Gastrocnemius medialis (tissue), 4 donors: ENCODE results near the gene GPHN. TPM values are rescaled to one million over a fixed set of nuclear protein-coding genes. Genes with fewer than 3 reads are reported as not detected.

Experiments
- ATAC-seq, 2 donors: fragments of 150-250 bp; one replicate each; pipeline ENCODE4 v1.9.1; 2016
- DNase-seq, 2 donors: peaks; one replicate each; pipeline ENCODE4 v3.0.0-alpha.2; 2019
- H3K27ac ChIP-seq, 4 donors: fragments of 200-600 bp; sonication (generic); 1 replicate in 1 of 4; 2 replicates in 3 of 4; pipeline ENCODE4 v1.5.1; 2016 to 2018; ENCODE audit warnings: mild to moderate bottlenecking in 2 of 4, moderate library complexity in 1 of 4
- H3K27me3 ChIP-seq, 3 donors: fragments of 200-600 bp; sonication (generic) in 2 of 3; 1 replicate in 1 of 3; 2 replicates in 2 of 3; pipeline versions ENCODE4 v1.5.1 to v1.6.0; 2016 to 2019; ENCODE audit warnings: mild to moderate bottlenecking in 1 of 3, moderate library complexity in 1 of 3
- H3K36me3 ChIP-seq, 2 donors: fragments of 200-600 bp; sonication (generic) in 1 of 2; one replicate each; pipeline ENCODE4 v1.5.1; 2017 to 2018
- H3K4me1 ChIP-seq, 2 donors: fragments of 200-600 bp; sonication (generic) in 1 of 2; one replicate each; pipeline ENCODE4 v1.5.1; 2016 to 2017; ENCODE audit warnings: mild to moderate bottlenecking in 2 of 2
- H3K4me3 ChIP-seq, 4 donors: fragments of 200-600 bp; sonication (generic) in 3 of 4; 1 replicate in 1 of 4; 2 replicates in 3 of 4; pipeline ENCODE4 v1.5.1; 2016 to 2019; ENCODE audit warnings: mild to moderate bottlenecking in 2 of 4
- H3K9me3 ChIP-seq, 3 donors: fragments of 200-600 bp; sonication (generic) in 2 of 3; 1 replicate in 1 of 3; 2 replicates in 2 of 3; pipeline ENCODE4 v1.5.1; 2016 to 2019
- POLR2A ChIP-seq, 2 donors: fragments of 450-650 bp; IDR thresholded peaks; one replicate each; pipeline ENCODE4 v1.6.1; 2017; ENCODE audit warnings: antibody characterized with exemption in 2 of 2, mild to moderate bottlenecking in 2 of 2, moderate library complexity in 2 of 2
- in situ Hi-C, 4 donors: fragments of 200-750 bp; cut with MboI; loops; one replicate each; pipeline versions ENCODE4 v1.15.0 to v1.8.0; 2017; ENCODE audit warnings: low sequenced_read_pairs in 4 of 4
- intact Hi-C: fragments of 100-400 bp; cut with DNase I; formaldehyde crosslinking; loops from one replicate; pipeline ENCODE4 v1.15.1; 2023; ENCODE audit warnings: low total_unique reads
- total RNA-seq, 4 donors: library from RNA; depleted of rRNA; stranded (reverse); fragments of >200 nt; gene quantifications; one replicate each; pipeline versions ENCODE4 v1.1.0 to v1.2.3, GENCODE V29; 2016
- TF ChIP-seq, protein P1 (sequence below), 5 experiments: fragments of 450-650 bp in 3 of 5; fragments of 200-600 bp in 2 of 5; sonication (generic) in 2 of 5; IDR thresholded peaks in 4 of 5; conservative IDR thresholded peaks in 1 of 5; 1 replicate in 4 of 5; 2 replicates in 1 of 5; pipeline ENCODE4 v1.5.1; 2016 to 2019; ENCODE audit warnings: antibody characterized with exemption in 5 of 5, mild to moderate bottlenecking in 3 of 5, moderate library complexity in 3 of 5

Gene GPHN
- total RNA-seq, 4 donors from 2014 or later: 10.3 to 33.3 (median 23.5) TPM

- no peak overlapping the region for H3K4me3 ChIP-seq
- H3K27ac ChIP-seq: no peak overlapping the region
- in situ Hi-C loops: loop anchor here in 3 of 4 donors (10.0 kb wide), 1 partner anchor 117 kb away; no protein-coding TSS in a partner anchor
- peaks cover 0 to 16% of the 10 kb centered on the region in 2 donors for H3K36me3 ChIP-seq
- intact Hi-C loops: no loop called here
- TF ChIP-seq, protein P1, sequence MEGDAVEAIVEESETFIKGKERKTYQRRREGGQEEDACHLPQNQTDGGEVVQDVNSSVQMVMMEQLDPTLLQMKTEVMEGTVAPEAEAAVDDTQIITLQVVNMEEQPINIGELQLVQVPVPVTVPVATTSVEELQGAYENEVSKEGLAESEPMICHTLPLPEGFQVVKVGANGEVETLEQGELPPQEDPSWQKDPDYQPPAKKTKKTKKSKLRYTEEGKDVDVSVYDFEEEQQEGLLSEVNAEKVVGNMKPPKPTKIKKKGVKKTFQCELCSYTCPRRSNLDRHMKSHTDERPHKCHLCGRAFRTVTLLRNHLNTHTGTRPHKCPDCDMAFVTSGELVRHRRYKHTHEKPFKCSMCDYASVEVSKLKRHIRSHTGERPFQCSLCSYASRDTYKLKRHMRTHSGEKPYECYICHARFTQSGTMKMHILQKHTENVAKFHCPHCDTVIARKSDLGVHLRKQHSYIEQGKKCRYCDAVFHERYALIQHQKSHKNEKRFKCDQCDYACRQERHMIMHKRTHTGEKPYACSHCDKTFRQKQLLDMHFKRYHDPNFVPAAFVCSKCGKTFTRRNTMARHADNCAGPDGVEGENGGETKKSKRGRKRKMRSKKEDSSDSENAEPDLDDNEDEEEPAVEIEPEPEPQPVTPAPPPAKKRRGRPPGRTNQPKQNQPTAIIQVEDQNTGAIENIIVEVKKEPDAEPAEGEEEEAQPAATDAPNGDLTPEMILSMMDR (IDR thresholded peaks at IDR 0.05 in 4 of 5, conservative IDR thresholded peaks at IDR 0.05 in 1 of 5): no peak
- TF ChIP-seq POLR2A (IDR thresholded peaks at IDR 0.05): no peak
- H3K9me3 ChIP-seq: no peaks in the 10 kb centered on the region
- no peak for DNase-seq
- no peaks in the 10 kb centered on the region for H3K4me1 ChIP-seq
- no peak for ATAC-seq
- no peaks in the 10 kb centered on the region for H3K27me3 ChIP-seq
These were observed 659.6 kb downstream of the GPHN start for GRCh38 chr14:67167420-67168109.

DNA sequence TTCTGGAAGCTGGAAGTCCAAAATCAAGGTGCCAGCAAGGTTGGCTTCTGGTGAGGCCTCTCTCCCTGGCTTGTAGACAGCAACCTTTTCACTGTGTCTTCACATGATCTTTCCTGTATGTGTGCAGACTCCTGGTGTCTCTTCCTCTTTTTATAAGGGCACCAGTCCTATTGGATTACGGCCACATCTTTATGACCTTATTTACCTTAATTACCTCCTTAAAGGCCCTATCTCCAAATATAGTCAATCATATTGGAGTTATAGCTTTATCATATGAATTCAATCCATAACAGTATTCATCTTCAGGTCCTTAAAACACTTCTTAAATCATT is 660.1 kb downstream of the GPHN start:
- no peaks in the 10 kb centered on the region for H3K27me3 ChIP-seq
- in situ Hi-C loops (loop anchor here in 3 of 4 donors (10.0 kb wide), 1 partner anchor 117 kb away; no protein-coding TSS in a partner anchor), intact Hi-C loops (no loop called here)
- H3K27ac ChIP-seq: no peak overlapping the region
- no peaks in the 10 kb centered on the region for H3K4me1 ChIP-seq
- DNase-seq (no peak), ATAC-seq (no peak)
- no peak for TF ChIP-seq POLR2A (IDR thresholded peaks at IDR 0.05)
- TF ChIP-seq, protein P1 (IDR thresholded peaks at IDR 0.05 in 4 of 5, conservative IDR thresholded peaks at IDR 0.05 in 1 of 5): no peak
- H3K4me3 ChIP-seq: no peak overlapping the region
- H3K9me3 ChIP-seq: peaks cover 0 to 2% (median 0%) of the 10 kb centered on the region in 3 donors
- peaks cover 0 to 21% of the 10 kb centered on the region in 2 donors for H3K36me3 ChIP-seq

DNA sequence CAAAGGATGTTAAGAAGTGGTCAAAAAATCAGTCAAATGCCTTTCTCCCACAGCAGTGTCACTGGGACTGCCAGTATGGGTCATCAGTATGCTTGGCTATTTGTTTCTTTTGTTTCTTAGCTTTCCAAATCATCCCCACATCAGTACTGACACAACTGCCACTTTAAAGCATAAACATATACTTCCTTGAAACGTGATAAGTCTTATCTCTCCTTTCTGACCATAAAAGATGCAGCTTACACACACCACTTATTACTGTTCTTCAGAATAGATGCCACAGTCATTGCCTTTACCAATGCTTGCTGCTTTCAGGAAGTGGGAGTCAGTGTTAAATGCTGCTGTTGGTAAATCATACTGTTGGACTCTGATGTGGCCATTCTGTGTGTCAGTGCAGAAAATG is 662.7 kb downstream of the GPHN start:
- H3K27me3 ChIP-seq: no peaks in the 10 kb centered on the region
- H3K4me3 ChIP-seq: no peak overlapping the region
- ATAC-seq: no peak
- DNase-seq: no peak
- TF ChIP-seq, protein P1 (IDR thresholded peaks at IDR 0.05 in 4 of 5, conservative IDR thresholded peaks at IDR 0.05 in 1 of 5): no peak
- no peak for TF ChIP-seq POLR2A (IDR thresholded peaks at IDR 0.05)
- H3K9me3 ChIP-seq: peaks cover 0 to 6% (median 0%) of the 10 kb centered on the region in 3 donors
- H3K27ac ChIP-seq: no peak overlapping the region
- intact Hi-C loops (no loop called here), in situ Hi-C loops (no loop called here)
- peaks cover 0 to 23% of the 10 kb centered on the region in 2 donors for H3K36me3 ChIP-seq
- no peaks in the 10 kb centered on the region for H3K4me1 ChIP-seq

DNA sequence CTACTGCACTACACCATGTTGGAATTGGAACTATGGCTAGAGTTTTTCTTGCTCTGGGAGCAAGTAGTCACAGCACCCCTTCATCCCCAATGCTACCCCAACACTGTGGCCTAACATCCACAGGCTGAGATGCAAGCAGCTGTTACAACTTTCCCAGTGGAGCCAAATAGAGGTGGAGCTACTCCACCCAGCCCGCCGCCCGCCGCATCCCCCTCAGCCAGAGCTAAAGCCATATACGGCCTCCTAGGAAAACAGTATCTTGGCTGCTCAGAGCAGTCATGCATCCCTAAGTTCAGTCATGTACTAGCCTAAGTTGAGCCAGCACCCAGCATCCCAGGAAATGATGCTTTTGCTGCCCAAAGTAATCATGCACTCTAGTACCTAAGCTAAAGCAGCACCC is 664.1 kb downstream of the GPHN start:
- Histone ChIP-seq H3K27me3 (no peaks in the 10 kb centered on the region), H3K4me1 (no peaks in the 10 kb centered on the region), H3K9me3 (peaks cover 0 to 6% (median 0%) of the 10 kb centered on the region in 3 donors), H3K27ac (no peak overlapping the region), H3K4me3 (no peak overlapping the region), H3K36me3 (peaks cover 0 to 23% of the 10 kb centered on the region in 2 donors)
- intact Hi-C loops: no loop called here
- in situ Hi-C loops: no loop called here
- ATAC-seq: no peak
- no peak for DNase-seq
- TF ChIP-seq, protein P1 (IDR thresholded peaks at IDR 0.05 in 4 of 5, conservative IDR thresholded peaks at IDR 0.05 in 1 of 5): no peak
- TF ChIP-seq POLR2A (IDR thresholded peaks at IDR 0.05): no peak
